ENCODE data around the gene UGT1A7.
"Not testable (repeated sequence)": the region's sequence is repeated elsewhere in the genome, so short reads cannot be mapped to it uniquely, and the experiment has no call there.

Gene UGT1A7

DNA sequence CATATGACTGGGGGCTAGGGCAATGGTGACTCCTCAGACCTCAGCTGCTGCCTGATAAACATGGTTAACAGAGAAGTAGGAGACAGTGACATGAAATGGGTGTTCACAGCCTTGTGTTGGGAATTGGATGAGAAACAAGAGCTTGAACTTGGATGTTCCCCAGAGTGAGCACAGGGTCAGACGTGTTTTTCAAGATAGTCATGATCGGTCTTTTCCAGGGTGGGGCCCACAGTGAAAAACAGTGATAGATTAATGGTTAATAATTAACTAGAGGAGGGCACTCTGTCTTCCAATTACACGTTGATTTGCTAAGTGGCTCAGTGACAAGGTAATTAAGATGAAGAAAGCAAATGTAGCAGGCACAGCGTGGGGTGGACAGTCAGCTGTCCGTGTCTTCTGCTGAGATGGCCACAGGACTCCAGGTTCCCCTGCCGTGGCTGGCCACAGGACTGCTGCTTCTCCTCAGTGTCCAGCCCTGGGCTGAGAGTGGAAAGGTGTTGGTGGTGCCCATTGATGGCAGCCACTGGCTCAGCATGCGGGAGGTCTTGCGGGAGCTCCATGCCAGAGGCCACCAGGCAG lies 47.1 kb downstream of the UGT1A7 start, which contains the start of gene UGT1A3:
Gene UGT1A3, plus strand, starts transcription at position 320 of the 579 bp plus-strand sequence. Its CDS starts 85 bp downstream, at position 405.
- H3K79me2 ChIP-seq (ENCODE audit: insufficient read depth, low read length): no peaks in the 10 kb centered on the region

GRCh38 chr2:233736868-233737653 lies 55.4 kb downstream of the UGT1A7 start:
- H3K9me2 ChIP-seq (replicated peaks; ENCODE audit: insufficient read depth, low read length); H3K4me2 ChIP-seq (ENCODE audit: low read depth, low read length, poor library complexity, severe bottlenecking); H3K36me3 ChIP-seq (ENCODE audit: low read length); H3K27ac ChIP-seq (ENCODE audit: low read depth, low read length); H3F3A ChIP-seq (ENCODE audit: insufficient read depth); H3K79me2 ChIP-seq (ENCODE audit: insufficient read depth, low read length); H2AFZ ChIP-seq (ENCODE audit: low read depth, low read length, severe bottlenecking); H3K4me3 ChIP-seq (ENCODE audit: insufficient read depth, low read length, poor library complexity, severe bottlenecking); H4K20me1 ChIP-seq (ENCODE audit: low read depth, low read length); H3K9me3 ChIP-seq (ENCODE audit: insufficient read depth, low read length); H3K9ac ChIP-seq (ENCODE audit: low read length); H3K27me3 ChIP-seq (ENCODE audit: low read length): not testable (repeated sequence)

More for the DNA sequence above, 47.1 kb downstream of the UGT1A7 start, which contains the start of gene UGT1A3:
- Histone ChIP-seq H3K9me3 (ENCODE audit: insufficient read depth, low read length) (no peaks in the 10 kb centered on the region), H4K20me1 (ENCODE audit: low read depth, low read length) (no peaks in the 10 kb centered on the region), H3K4me2 (ENCODE audit: low read depth, low read length, poor library complexity, severe bottlenecking) (no peak within 1 kb of the TSS), H3K9ac (ENCODE audit: low read length) (no peak within 1 kb of the TSS), H3K9me2 (replicated peaks; ENCODE audit: insufficient read depth, low read length) (no peaks in the 10 kb centered on the region), H3K27ac (ENCODE audit: low read depth, low read length) (no peak within 1 kb of the TSS), H3K4me3 (ENCODE audit: insufficient read depth, low read length, poor library complexity, severe bottlenecking) (no peak within 1 kb of the TSS), H3F3A (ENCODE audit: insufficient read depth) (no peaks in the 10 kb centered on the region), H2AFZ (ENCODE audit: low read depth, low read length, severe bottlenecking) (no peak within 1 kb of the TSS), H3K27me3 (ENCODE audit: low read length) (no peaks in the 10 kb centered on the region), H3K36me3 (ENCODE audit: low read length) (no peaks in the 10 kb centered on the region)
- TF ChIP-seq CTCF (IDR thresholded peaks at IDR 0.05; ENCODE audit: insufficient read depth, low read length, poor library complexity, severe bottlenecking) (no peak), EZH2phosphoT487 (conservative IDR thresholded peaks at IDR 0.05; ENCODE audit: low read length) (no peak)

GRCh38 chr2:233740870-233741269 lies 59.2 kb downstream of the UGT1A7 start:
- no peak overlapping the region for H3K4me2 ChIP-seq (ENCODE audit: low read depth, low read length, poor library complexity, severe bottlenecking)
- H3K79me2 ChIP-seq (ENCODE audit: insufficient read depth, low read length): no peaks in the 10 kb centered on the region
- H3K9me3 ChIP-seq (ENCODE audit: insufficient read depth, low read length): no peaks in the 10 kb centered on the region
- no peak overlapping the region for H3K27ac ChIP-seq (ENCODE audit: low read depth, low read length)
- H2AFZ ChIP-seq (ENCODE audit: low read depth, low read length, severe bottlenecking): no peak overlapping the region
- no peak overlapping the region for H3K9ac ChIP-seq (ENCODE audit: low read length)
- H3K9me2 ChIP-seq (replicated peaks; ENCODE audit: insufficient read depth, low read length): no peaks in the 10 kb centered on the region
- no peaks in the 10 kb centered on the region for H4K20me1 ChIP-seq (ENCODE audit: low read depth, low read length)
- no peaks in the 10 kb centered on the region for H3K27me3 ChIP-seq (ENCODE audit: low read length)
- no peaks in the 10 kb centered on the region for H3F3A ChIP-seq (ENCODE audit: insufficient read depth)
- H3K4me3 ChIP-seq (ENCODE audit: insufficient read depth, low read length, poor library complexity, severe bottlenecking): no peak overlapping the region
- no peaks in the 10 kb centered on the region for H3K36me3 ChIP-seq (ENCODE audit: low read length)
- TF ChIP-seq CTCF (IDR thresholded peaks at IDR 0.05; ENCODE audit: insufficient read depth, low read length, poor library complexity, severe bottlenecking) (no peak), EZH2phosphoT487 (conservative IDR thresholded peaks at IDR 0.05; ENCODE audit: low read length) (no peak)
